A673 (cell line): Measurements from ENCODE around the gene XRCC4. TPM values are rescaled to one million over a fixed set of nuclear protein-coding genes. Genes with fewer than 3 reads are reported as not detected.

Source experiments
- BruUV-seq: library from RNA; stranded (reverse); fragments of 400-500 nt; replicated peaks from 2 replicates; lab custom pipeline; 2021; lab: Mats Ljungman, UMichigan
- CTCF ChIA-PET: fragments of 300-600 bp; sonication (Branson Sonifier 250); formaldehyde crosslinking; loops from one replicate; lab custom pipeline; 2022; ENCODE audit warnings: antibody characterized with exemption; lab: Charles Lee
- POLR2A ChIA-PET: fragments of 300-600 bp; sonication (Branson Sonifier 250); formaldehyde crosslinking; loops from one replicate; lab custom pipeline; 2022; ENCODE audit warnings: antibody characterized with exemption; ENCODE audit not compliant: low non-redundant PET; lab: Charles Lee
- DNase-seq: peaks from one replicate; pipeline ENCODE4 v3.0.0-alpha.2; 2015; ENCODE audit warnings: low spot score
- H3K27ac ChIP-seq: fragments of 200-600 bp; sonication (generic); 2 replicates; pipeline ENCODE4 v1.5.1; 2016; ENCODE audit warnings: mixed run types, low read depth, mild to moderate bottlenecking, mixed read lengths, antibody characterized with exemption, low read length; ENCODE audit not compliant: poor library complexity, severe bottlenecking
- H3K27me3 ChIP-seq: fragments of 200-600 bp; sonication (generic); replicated peaks from 2 replicates; pipeline ENCODE4 v1.6.1; 2017; ENCODE audit warnings: mixed run types, low read depth, mild to moderate bottlenecking, mixed read lengths, antibody characterized with exemption, low read length; ENCODE audit not compliant: insufficient read depth, poor library complexity
- H3K36me3 ChIP-seq: fragments of 200-600 bp; sonication (generic); 2 replicates; pipeline ENCODE4 v1.6.1; 2016; ENCODE audit warnings: mixed run types, mild to moderate bottlenecking, mixed read lengths, antibody characterized with exemption, low read length; ENCODE audit not compliant: insufficient read depth, poor library complexity, severe bottlenecking
- H3K4me1 ChIP-seq: fragments of 200-600 bp; sonication (generic); 2 replicates; pipeline ENCODE4 v1.6.1; 2017; ENCODE audit warnings: mixed run types, mild to moderate bottlenecking, mixed read lengths, antibody characterized with exemption, low read length; ENCODE audit not compliant: insufficient read depth, poor library complexity, severe bottlenecking
- H3K4me3 ChIP-seq: fragments of 200-600 bp; sonication (generic); 2 replicates; pipeline ENCODE4 v1.5.1; 2016; ENCODE audit warnings: low read depth, mixed run types, mild to moderate bottlenecking, mixed read lengths, low read length; ENCODE audit not compliant: poor library complexity, severe bottlenecking
- H3K9me3 ChIP-seq: fragments of 200-600 bp; sonication (generic); 2 replicates; pipeline ENCODE4 v1.6.1; 2016; ENCODE audit warnings: mixed run types, low read depth, mild to moderate bottlenecking, mixed read lengths, antibody characterized with exemption, low read length; ENCODE audit not compliant: poor library complexity, severe bottlenecking
- CTCF ChIP-seq: fragments of 300-800, 200-600 bp; sonication (generic); conservative IDR thresholded peaks from 2 replicates; pipeline ENCODE4 v1.5.1; 2017; ENCODE audit warnings: low read depth, mild to moderate bottlenecking, antibody characterized with exemption, low read length, moderate library complexity, mixed read lengths
- EZH2 ChIP-seq: fragments of 200-600 bp; sonication (generic); IDR thresholded peaks from 2 replicates; pipeline ENCODE4 v1.6.1; 2017; ENCODE audit warnings: borderline replicate concordance, low read depth, mild to moderate bottlenecking, mixed read lengths, antibody characterized with exemption, low read length; ENCODE audit not compliant: poor library complexity, severe bottlenecking
- intact Hi-C: fragments of 100-400 bp; cut with micrococcal nuclease; formaldehyde crosslinking; loops from one replicate; pipeline ENCODE4 v1.10.0; 2022; ENCODE audit not compliant: unreplicated experiment
- total RNA-seq: library from RNA; stranded (reverse); gene quantifications from 2 replicates; pipeline ENCODE4 v1.2.3, GENCODE V29; 2021

XRCC4 gene
- total RNA-seq, 1 experiment from 2014 or later, result 8.1 TPM

GRCh38 chr5:83044926-83045325, 32.4 kb upstream of the XRCC4 start:
- Histone ChIP-seq H3K36me3 (no peaks in the 10 kb centered on the region), H3K4me1 (no peaks in the 10 kb centered on the region), H3K27me3 (no peaks in the 10 kb centered on the region), H3K27ac (no peak overlapping the region), H3K9me3 (no peaks in the 10 kb centered on the region), H3K4me3 (no peak overlapping the region)
- intact Hi-C loops, result no loop called here
- no TSS peak for BruUV-seq
- TF ChIP-seq CTCF (no peak), EZH2 (no peak)
- POLR2A ChIA-PET, result no interaction called here
- no peak for DNase-seq
- CTCF ChIA-PET, result no interaction called here

GRCh38 chr5:83048277-83048676, 29.1 kb upstream of the XRCC4 start:
- CTCF ChIA-PET, result no interaction called here

GRCh38 chr5:83048811-83049210, 28.5 kb upstream of the XRCC4 start:
- ChIA-PET POLR2A (no interaction called here), CTCF (no interaction called here)
- no peak for TF ChIP-seq EZH2
- no peak for TF ChIP-seq CTCF
- H3K4me3 ChIP-seq, result no peak overlapping the region
- BruUV-seq, result no TSS peak
- peaks cover 8% of the 10 kb centered on the region for H3K36me3 ChIP-seq
- no peaks in the 10 kb centered on the region for H3K9me3 ChIP-seq
- H3K4me1 ChIP-seq, result no peaks in the 10 kb centered on the region
- intact Hi-C loops, result no loop called here
- DNase-seq, result no peak
- no peak overlapping the region for H3K27ac ChIP-seq
- no peaks in the 10 kb centered on the region for H3K27me3 ChIP-seq

More at GRCh38 chr5:83048277-83048676, 29.1 kb upstream of the XRCC4 start:
- no peak for DNase-seq
- no peak for TF ChIP-seq CTCF
- no peak for TF ChIP-seq EZH2
- intact Hi-C loops, result no loop called here
- no peak overlapping the region for H3K4me3 ChIP-seq
- POLR2A ChIA-PET, result no interaction called here
- no peak overlapping the region for H3K27ac ChIP-seq
- H3K9me3 ChIP-seq, result no peaks in the 10 kb centered on the region
- no peaks in the 10 kb centered on the region for H3K27me3 ChIP-seq
- H3K4me1 ChIP-seq, result no peaks in the 10 kb centered on the region
- H3K36me3 ChIP-seq, result peaks cover 8% of the 10 kb centered on the region
- BruUV-seq, result no TSS peak
